Measurements from ENCODE around the gene RANBP6. TPM values are rescaled to one million over a fixed set of nuclear protein-coding genes. Genes with fewer than 3 reads are reported as not detected.
A peak's percentile ranks its signal among the peaks of the same experiment; 100 is the strongest.

Gene RANBP6
- total RNA-seq, 1 experiment from 2014 or later: 7.9 TPM

DNA sequence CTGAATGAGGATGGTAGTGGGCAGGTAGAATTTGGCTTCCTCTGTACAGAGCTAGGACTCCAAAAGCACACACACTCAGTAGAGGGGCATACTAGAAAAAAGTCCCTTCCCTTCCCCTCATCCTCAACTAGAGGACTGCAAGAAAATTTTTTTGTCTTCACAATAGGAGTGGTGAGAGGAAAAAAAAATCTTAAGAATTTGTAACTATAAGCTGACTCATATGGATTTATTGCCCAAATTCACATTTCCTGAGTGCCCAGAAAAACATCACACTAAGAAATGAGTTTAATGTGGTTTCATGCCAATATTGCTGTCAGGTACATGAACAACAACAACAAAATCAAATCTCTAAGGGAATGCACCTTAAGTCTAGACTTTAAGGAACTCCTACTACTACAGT is 43.7 kb downstream of the RANBP6 start:
- TF ChIP-seq EZH2 (IDR thresholded peaks at IDR 0.05; ENCODE audit: low read depth): no peak
- TF ChIP-seq, protein P1, sequence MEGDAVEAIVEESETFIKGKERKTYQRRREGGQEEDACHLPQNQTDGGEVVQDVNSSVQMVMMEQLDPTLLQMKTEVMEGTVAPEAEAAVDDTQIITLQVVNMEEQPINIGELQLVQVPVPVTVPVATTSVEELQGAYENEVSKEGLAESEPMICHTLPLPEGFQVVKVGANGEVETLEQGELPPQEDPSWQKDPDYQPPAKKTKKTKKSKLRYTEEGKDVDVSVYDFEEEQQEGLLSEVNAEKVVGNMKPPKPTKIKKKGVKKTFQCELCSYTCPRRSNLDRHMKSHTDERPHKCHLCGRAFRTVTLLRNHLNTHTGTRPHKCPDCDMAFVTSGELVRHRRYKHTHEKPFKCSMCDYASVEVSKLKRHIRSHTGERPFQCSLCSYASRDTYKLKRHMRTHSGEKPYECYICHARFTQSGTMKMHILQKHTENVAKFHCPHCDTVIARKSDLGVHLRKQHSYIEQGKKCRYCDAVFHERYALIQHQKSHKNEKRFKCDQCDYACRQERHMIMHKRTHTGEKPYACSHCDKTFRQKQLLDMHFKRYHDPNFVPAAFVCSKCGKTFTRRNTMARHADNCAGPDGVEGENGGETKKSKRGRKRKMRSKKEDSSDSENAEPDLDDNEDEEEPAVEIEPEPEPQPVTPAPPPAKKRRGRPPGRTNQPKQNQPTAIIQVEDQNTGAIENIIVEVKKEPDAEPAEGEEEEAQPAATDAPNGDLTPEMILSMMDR (conservative IDR thresholded peaks at IDR 0.05): no peak
- H3K4me1 ChIP-seq (replicated peaks; ENCODE audit: insufficient read depth): no peaks in the 10 kb centered on the region

More for the DNA sequence above, 43.7 kb downstream of the RANBP6 start:
- H3K36me3 ChIP-seq (ENCODE audit: low read depth): no peaks in the 10 kb centered on the region
- no peak for DNase-seq
- ChIA-PET CTCF (no interaction called here), POLR2A (ENCODE audit: unreplicated experiment) (no interaction called here)
- H4K20me1 ChIP-seq (ENCODE audit: insufficient read depth): no peaks in the 10 kb centered on the region
- H3K4me2 ChIP-seq: no peak overlapping the region
- H3K27ac ChIP-seq: 0 out of 2 replicates have a peak overlapping the region, but pooled peaks have one; percentile 16
- H3K79me2 ChIP-seq (ENCODE audit: low read depth): no peaks in the 10 kb centered on the region; the same call in 1 of the 2 replicates
- H3K9me2 ChIP-seq (ENCODE audit: insufficient read depth): no peaks in the 10 kb centered on the region
- H3F3A ChIP-seq (ENCODE audit: insufficient read depth, low read depth): no peaks in the 10 kb centered on the region
- intact Hi-C loops (cut with micrococcal nuclease; ENCODE audit: unreplicated experiment): no loop called here
- H3K9me3 ChIP-seq (ENCODE audit: insufficient read depth, low read depth): no peaks in the 10 kb centered on the region
- no peaks in the 10 kb centered on the region for H3K27me3 ChIP-seq (ENCODE audit: insufficient read depth, low read depth)
- no peak overlapping the region for H3K4me3 ChIP-seq
- no TSS peak for BruUV-seq (replicated peaks)
- H2AFZ ChIP-seq: no peak overlapping the region

Small RNAs within 50 kb of the gene (microRNA-seq; reads per million reads assigned to microRNA genes)
- 2.7 reads per million for gene MIR4665 (ENCODE audit: borderline number of aligned reads, borderline replicate concordance)

Other genes starting within 250 kb of the RANBP6 start
- gene ERMP1, start 182.5 kb downstream of the RANBP6 start, total RNA-seq (2021): 51.0 and 64.6 TPM in 2 replicates
- gene MLANA, start 124.7 kb downstream of the RANBP6 start, total RNA-seq (2021): not detected in 2 replicates
- gene IL33, start 200.2 kb upstream of the RANBP6 start, total RNA-seq (2021): not detected in 2 replicates